Head of caudate nucleus (tissue), 42 donors: ENCODE results near the gene COL8A2.

ENCODE experiments used
- DNase-seq, 42 donors: peaks; one replicate each; pipeline versions ENCODE4 v3.0.0 to v3.0.0-alpha.2; 2020 to 2021; ENCODE audit warnings: mixed read lengths in 7 of 42
- intact Hi-C: fragments of 100-400 bp; cut with DNase I; formaldehyde crosslinking; loops from one replicate; pipeline ENCODE4 v1.15.0; 2022

The COL8A2 gene

GRCh38 chr1:36097693-36098585 is 27.1 kb downstream of the COL8A2 start:
- no peak for DNase-seq
- intact Hi-C loops = loop anchor here (5.0 kb wide), 1 partner anchor 34 kb away; no protein-coding TSS in a partner anchor

- intact Hi-C loops = loop anchor here (5.0 kb wide), 1 partner anchor 36 kb away; no protein-coding TSS in a partner anchor
- DNase-seq = no peak
These were observed 28.3 kb downstream of the COL8A2 start for GRCh38 chr1:36096500-36097432.

- DNase-seq = peak in 1 of 42 donors; percentile 20
- intact Hi-C loops = loop anchor here (5.0 kb wide), 1 partner anchor 36 kb away; no protein-coding TSS in a partner anchor
These were observed 29.1 kb downstream of the COL8A2 start for GRCh38 chr1:36095760-36096405.

GRCh38 chr1:36094621-36095061 is 30.4 kb downstream of the COL8A2 start:
- intact Hi-C loops = loop anchor here (5.0 kb wide), 1 partner anchor 38 kb away; no protein-coding TSS in a partner anchor
- no peak for DNase-seq

- intact Hi-C loops = no loop called here
- peak; percentile 68 to 94 (median 88) for DNase-seq
These were observed 31.1 kb downstream of the COL8A2 start for GRCh38 chr1:36093929-36094328.

- intact Hi-C loops = no loop called here
- no peak for DNase-seq
These were observed 31.8 kb downstream of the COL8A2 start for GRCh38 chr1:36093226-36093625.

GRCh38 chr1:36092798-36093185 is 32.2 kb downstream of the COL8A2 start:
- intact Hi-C loops = no loop called here
- peak in 1 of 42 donors; percentile 9 for DNase-seq

GRCh38 chr1:36092166-36092797 is 32.7 kb downstream of the COL8A2 start:
- intact Hi-C loops = no loop called here
- peak in 1 of 42 donors; percentile 14 for DNase-seq

GRCh38 chr1:36091698-36092097 is 33.3 kb downstream of the COL8A2 start:
- intact Hi-C loops = no loop called here

GRCh38 chr1:36091141-36091540 is 33.9 kb downstream of the COL8A2 start:
- peak in 1 of 42 donors; percentile 1 for DNase-seq
- intact Hi-C loops = no loop called here

More at GRCh38 chr1:36091698-36092097, 33.3 kb downstream of the COL8A2 start:
- peak in 2 of 42 donors; percentile 5 to 24 for DNase-seq

GRCh38 chr1:36089393-36090121 is 35.5 kb downstream of the COL8A2 start:
- intact Hi-C loops = loop anchor here (10.0 kb wide), 1 partner anchor 155 kb away; the partner anchor contains the start of gene AGO3
- peak in 1 of 42 donors; percentile 19 for DNase-seq

- intact Hi-C loops = loop anchor here (10.0 kb wide), 1 partner anchor 154 kb away; the partner anchor contains the start of gene AGO3
- DNase-seq = peak; percentile 65 to 95 (median 90)
These were observed 36.2 kb downstream of the COL8A2 start, which contains the start of gene ADPRS for GRCh38 chr1:36088577-36089392. ADPRS (plus strand) TSS chr1:36088892; CDS start chr1:36088905, 13 bp downstream.

- intact Hi-C loops = loop anchor here (10.0 kb wide), 1 partner anchor 153 kb away; the partner anchor contains the start of gene AGO3
- DNase-seq = no peak
These were observed 36.8 kb downstream of the COL8A2 start for GRCh38 chr1:36088265-36088576.

GRCh38 chr1:36087233-36088123 is 37.5 kb downstream of the COL8A2 start:
- peak in 7 of 42 donors; percentile 1 to 43 (median 20) for DNase-seq
- intact Hi-C loops = loop anchor here (10.0 kb wide), 1 partner anchor 153 kb away; the partner anchor contains the start of gene AGO3

GRCh38 chr1:36086529-36087232 is 38.3 kb downstream of the COL8A2 start:
- DNase-seq = peak in 7 of 42 donors; percentile 1 to 29 (median 12)
- intact Hi-C loops = loop anchor here (10.0 kb wide), 1 partner anchor 152 kb away; the partner anchor contains the start of gene AGO3
